Parathyroid adenoma (tissue), 2 donors: Measurements from ENCODE around the gene SNRPA1.

Source experiments
- H2AFZ ChIP-seq: fragments of 300-600 bp; sonication (generic); one replicate; pipeline ENCODE4 v1.7.0; 2017; ENCODE audit warnings: antibody characterized with exemption, mild to moderate bottlenecking
- H3K27ac ChIP-seq: fragments of 300-600 bp; sonication (generic); one replicate; pipeline ENCODE4 v1.7.0; 2017
- H3K27me3 ChIP-seq: fragments of 300-600 bp; sonication (generic); one replicate; pipeline ENCODE4 v1.7.0; 2017; ENCODE audit warnings: low read length; ENCODE audit not compliant: control insufficient read depth, insufficient read depth
- H3K36me3 ChIP-seq: fragments of 300-600 bp; sonication (generic); one replicate; pipeline ENCODE4 v1.7.0; 2017; ENCODE audit warnings: low read length; ENCODE audit not compliant: control insufficient read depth, insufficient read depth
- H3K4me1 ChIP-seq: fragments of 300-600 bp; sonication (generic); one replicate; pipeline ENCODE4 v1.7.0; 2017; ENCODE audit warnings: control low read depth
- H3K4me2 ChIP-seq: fragments of 300-600 bp; sonication (generic); one replicate; pipeline ENCODE4 v1.7.0; 2017; ENCODE audit warnings: low read length
- H3K4me3 ChIP-seq: fragments of 300-600 bp; sonication (generic); one replicate; pipeline ENCODE4 v1.7.0; 2017; ENCODE audit warnings: low read depth, low read length
- H3K79me2 ChIP-seq: fragments of 300-600 bp; sonication (generic); one replicate; pipeline ENCODE4 v1.7.0; 2017; ENCODE audit warnings: control low read depth
- H3K9ac ChIP-seq: fragments of 300-600 bp; sonication (generic); one replicate; pipeline ENCODE4 v1.7.0; 2017; ENCODE audit warnings: mild to moderate bottlenecking
- H3K9me3 ChIP-seq: fragments of 300-600 bp; sonication (generic); one replicate; pipeline ENCODE4 v1.7.0; 2017; ENCODE audit warnings: low read length; ENCODE audit not compliant: control insufficient read depth
- CTCF ChIP-seq: fragments of 300-600 bp; sonication (generic); IDR thresholded peaks from one replicate; pipeline ENCODE4 v1.7.0; 2017; ENCODE audit warnings: antibody characterized with exemption, mild to moderate bottlenecking
- donor health status: primary hyperparathyroidism.

The SNRPA1 gene

GRCh38 chr15:101248274-101248673, 46.8 kb downstream of the SNRPA1 start:
- no peak overlapping the region for H3K4me3 ChIP-seq
- H3K79me2 ChIP-seq: peaks cover 27% of the 10 kb centered on the region
- H3K27me3 ChIP-seq: no peaks in the 10 kb centered on the region
- no peaks in the 10 kb centered on the region for H3K36me3 ChIP-seq
- peaks cover 10% of the 10 kb centered on the region for H3K4me1 ChIP-seq
- H3K4me2 ChIP-seq: no peak overlapping the region
- no peak overlapping the region for H3K9ac ChIP-seq
- no peaks in the 10 kb centered on the region for H3K9me3 ChIP-seq
- no peak overlapping the region for H2AFZ ChIP-seq
- no peak overlapping the region for H3K27ac ChIP-seq
- TF ChIP-seq CTCF: no peak

- H3K4me2 ChIP-seq: no peak overlapping the region
- no peak overlapping the region for H3K4me3 ChIP-seq
- no peaks in the 10 kb centered on the region for H3K9me3 ChIP-seq
- H3K79me2 ChIP-seq: peaks cover 27% of the 10 kb centered on the region
- no peak for TF ChIP-seq CTCF
- no peaks in the 10 kb centered on the region for H3K36me3 ChIP-seq
- H3K4me1 ChIP-seq: peaks cover 10% of the 10 kb centered on the region
- H2AFZ ChIP-seq: no peak overlapping the region
- no peaks in the 10 kb centered on the region for H3K27me3 ChIP-seq
- no peak overlapping the region for H3K9ac ChIP-seq
- no peak overlapping the region for H3K27ac ChIP-seq
Measured at GRCh38 chr15:101246824-101247745, 48.0 kb downstream of the SNRPA1 start.

- H3K36me3 ChIP-seq: no peaks in the 10 kb centered on the region
- no peak overlapping the region for H3K27ac ChIP-seq
- H2AFZ ChIP-seq: no peak overlapping the region
- H3K9me3 ChIP-seq: no peaks in the 10 kb centered on the region
- TF ChIP-seq CTCF: no peak
- peaks cover 27% of the 10 kb centered on the region for H3K79me2 ChIP-seq
- H3K4me2 ChIP-seq: peak overlapping the region; percentile 9
- no peaks in the 10 kb centered on the region for H3K27me3 ChIP-seq
- peaks cover 10% of the 10 kb centered on the region for H3K4me1 ChIP-seq
- H3K4me3 ChIP-seq: no peak overlapping the region
- no peak overlapping the region for H3K9ac ChIP-seq
Measured at GRCh38 chr15:101246391-101246790, 48.7 kb downstream of the SNRPA1 start.

- Histone ChIP-seq H3K27me3 (no peaks in the 10 kb centered on the region), H3K9ac (no peak overlapping the region), H2AFZ (no peak overlapping the region), H3K9me3 (no peaks in the 10 kb centered on the region), H3K4me1 (peaks cover 9% of the 10 kb centered on the region), H3K27ac (no peak overlapping the region), H3K4me2 (no peak overlapping the region), H3K79me2 (peaks cover 29% of the 10 kb centered on the region), H3K36me3 (no peaks in the 10 kb centered on the region), H3K4me3 (no peak overlapping the region)
- TF ChIP-seq CTCF: no peak
Measured at GRCh38 chr15:101244889-101245668, 50.0 kb downstream of the SNRPA1 start.
